H9 (cell line): ENCODE measurements around the gene BIN1. TPM values are rescaled to one million over a fixed set of nuclear protein-coding genes. Genes with fewer than 3 reads are reported as not detected.
A peak's percentile ranks its signal among the peaks of the same experiment; 100 is the strongest.

Experiments
- DNase-seq: peaks from one replicate; pipeline ENCODE4 v3.0.0-alpha.2; 2017
- H2AFZ ChIP-seq: one replicate; pipeline ENCODE4 v1.6.1; 2013; ENCODE audit warnings: mild to moderate bottlenecking, low read length, control low read depth, moderate library complexity
- H2AK5ac ChIP-seq: 2 replicates; pipeline ENCODE4 v1.6.1; 2013; ENCODE audit warnings: low read length, control low read depth, mixed read lengths; ENCODE audit not compliant: insufficient read length
- H2BK120ac ChIP-seq: one replicate; pipeline ENCODE4 v1.6.1; 2013; ENCODE audit warnings: low read depth, mild to moderate bottlenecking, low read length, control low read depth, inconsistent platforms; ENCODE audit not compliant: poor library complexity, severe bottlenecking
- H2BK12ac ChIP-seq: 2 replicates; pipeline ENCODE4 v1.6.1; 2013; ENCODE audit warnings: low read length, control low read depth, mixed read lengths, low read depth; ENCODE audit not compliant: insufficient read length
- H2BK15ac ChIP-seq: 2 replicates; pipeline ENCODE4 v1.6.1; 2013; ENCODE audit warnings: low read depth, low read length, control low read depth
- H2BK20ac ChIP-seq: one replicate; pipeline ENCODE4 v1.6.1; 2013; ENCODE audit warnings: low read depth, mild to moderate bottlenecking, low read length, control low read depth, inconsistent platforms; ENCODE audit not compliant: poor library complexity, severe bottlenecking
- H2BK5ac ChIP-seq: 2 replicates; pipeline ENCODE4 v1.6.1; 2013; ENCODE audit warnings: low read length, control low read depth, mixed read lengths; ENCODE audit not compliant: insufficient read length
- H3K14ac ChIP-seq: 2 replicates; pipeline ENCODE4 v1.6.1; 2013; ENCODE audit warnings: low read length, control low read depth; ENCODE audit not compliant: insufficient read depth
- H3K18ac ChIP-seq: 2 replicates; pipeline ENCODE4 v1.6.1; 2013; ENCODE audit warnings: low read depth, mild to moderate bottlenecking, mixed read lengths, low read length, control low read depth; ENCODE audit not compliant: insufficient read length
- H3K23ac ChIP-seq: 2 replicates; pipeline ENCODE4 v1.6.1; 2013; ENCODE audit warnings: low read length, control low read depth, mixed read lengths, low read depth; ENCODE audit not compliant: insufficient read length
- H3K23me2 ChIP-seq: 2 replicates; pipeline ENCODE4 v1.6.1; 2013; ENCODE audit warnings: low read depth, mild to moderate bottlenecking, mixed read lengths, low read length, control low read depth; ENCODE audit not compliant: insufficient read length, poor library complexity, severe bottlenecking
- H3K27ac ChIP-seq: 2 replicates; pipeline ENCODE4 v1.5.1; 2013; ENCODE audit warnings: low read length, control low read depth, mixed read lengths, low read depth; ENCODE audit not compliant: insufficient read length
- H3K27me3 ChIP-seq: 2 replicates; pipeline ENCODE4 v1.6.1; 2013; ENCODE audit warnings: low read length, control low read depth, inconsistent platforms; ENCODE audit not compliant: insufficient read depth
- H3K4ac ChIP-seq: 2 replicates; pipeline ENCODE4 v1.6.1; 2013; ENCODE audit warnings: low read depth, mild to moderate bottlenecking, control low read depth, inconsistent platforms, low read length, moderate library complexity
- H3K4me1 ChIP-seq: 2 replicates; pipeline ENCODE4 v1.6.1; 2013; ENCODE audit warnings: low read length, control low read depth, inconsistent platforms; ENCODE audit not compliant: insufficient read depth
- H3K4me2 ChIP-seq: 2 replicates; pipeline ENCODE4 v1.6.1; 2013; ENCODE audit warnings: low read length, control low read depth, mixed read lengths; ENCODE audit not compliant: insufficient read length, insufficient read depth
- H3K56ac ChIP-seq: 2 replicates; pipeline ENCODE4 v1.6.1; 2013; ENCODE audit warnings: low read depth, mild to moderate bottlenecking, mixed read lengths, low read length, control low read depth; ENCODE audit not compliant: insufficient read length
- H3K79me1 ChIP-seq: 2 replicates; pipeline ENCODE4 v1.6.1; 2013; ENCODE audit warnings: low read depth, mild to moderate bottlenecking, moderate library complexity, low read length, control low read depth, inconsistent platforms; ENCODE audit not compliant: insufficient read depth, poor library complexity, severe bottlenecking
- H3K79me2 ChIP-seq: 2 replicates; pipeline ENCODE4 v1.6.1; 2013; ENCODE audit warnings: low read length, control low read depth, inconsistent platforms; ENCODE audit not compliant: insufficient read depth
- H3K9ac ChIP-seq: 2 replicates; pipeline ENCODE4 v1.6.1; 2013; ENCODE audit warnings: low read length, control low read depth, mixed read lengths; ENCODE audit not compliant: insufficient read length; ENCODE audit errors: extremely low read depth
- H3K9me3 ChIP-seq: one replicate; pipeline ENCODE4 v1.6.1; 2013; ENCODE audit warnings: low read depth, low read length, inconsistent platforms; ENCODE audit not compliant: control insufficient read depth
- H3T11ph ChIP-seq: one replicate; pipeline ENCODE4 v1.6.1; 2013; ENCODE audit warnings: mild to moderate bottlenecking, low read length, control low read depth, inconsistent platforms
- H4K20me1 ChIP-seq: one replicate; pipeline ENCODE4 v1.6.1; 2013; ENCODE audit not compliant: control insufficient read depth, insufficient read length, insufficient read depth
- H4K5ac ChIP-seq: 2 replicates; pipeline ENCODE4 v1.6.1; 2013; ENCODE audit warnings: low read depth, mild to moderate bottlenecking, mixed read lengths, low read length, control low read depth; ENCODE audit not compliant: insufficient read length
- H4K8ac ChIP-seq: replicated peaks from 2 replicates; pipeline ENCODE4 v1.6.1; 2013; ENCODE audit warnings: low read length, control low read depth, mixed read lengths, low read depth; ENCODE audit not compliant: insufficient read length
- H4K91ac ChIP-seq: 2 replicates; pipeline ENCODE4 v1.6.1; 2013; ENCODE audit warnings: low read depth, mild to moderate bottlenecking, moderate library complexity, mixed read lengths, low read length, control low read depth; ENCODE audit not compliant: insufficient read length
- H3K27ac Mint-ChIP-seq, 3 experiments: 2 replicates in 2 of 3; 3 replicates in 1 of 3; pipeline ENCODE4 v1.8.0; 2020 to 2021; ENCODE audit warnings: mixed read lengths in 3 of 3, mild to moderate bottlenecking in 1 of 3, moderate library complexity in 1 of 3
- H3K27me3 Mint-ChIP-seq: 2 replicates; pipeline ENCODE4 v1.8.0; 2021; ENCODE audit warnings: low read depth, mild to moderate bottlenecking, moderate library complexity, mixed read lengths
- H3K36me3 Mint-ChIP-seq, 3 experiments: 2 replicates in 2 of 3; 3 replicates in 1 of 3; pipeline ENCODE4 v1.8.0; 2020 to 2021; ENCODE audit warnings: low read depth in 3 of 3, mixed read lengths in 3 of 3; ENCODE audit not compliant: insufficient read depth in 1 of 3
- H3K4me1 Mint-ChIP-seq, 2 experiments: 2 replicates each; pipeline ENCODE4 v1.8.0; 2020; ENCODE audit warnings: mixed read lengths in 2 of 2
- H3K4me3 Mint-ChIP-seq, 2 experiments: 2 replicates in 1 of 2; 3 replicates in 1 of 2; pipeline ENCODE4 v1.8.0; 2020 to 2021; ENCODE audit warnings: mild to moderate bottlenecking in 2 of 2, mixed read lengths in 2 of 2, moderate library complexity in 1 of 2
- H3K9me3 Mint-ChIP-seq, 2 experiments: 2 replicates in 1 of 2; 3 replicates in 1 of 2; pipeline ENCODE4 v1.8.0; 2020; ENCODE audit warnings: mild to moderate bottlenecking in 2 of 2, mixed read lengths in 2 of 2, moderate library complexity in 1 of 2
- WGBS: extraction: QIAGEN DNeasy Blood & Tissue Kit; methylation state at CpG from one replicate; pipeline ENCODE4 v1.1.7; 2013; ENCODE audit warnings: missing lambda C conversion rate, low lambda C conversion rate, mixed read lengths; ENCODE audit not compliant: insufficient read length; ENCODE audit errors: extremely low coverage; 5-methylcytosine and 5-hydroxymethylcytosine counted together
- long read RNA-seq: library from polyadenylated mRNA; unstranded; transcript quantifications from one replicate; pipeline ENCODE4 v2.0.0, GENCODE V29; 2020
- total RNA-seq: library from RNA; stranded (reverse); gene quantifications from 2 replicates; pipeline ENCODE4 v1.2.1, GENCODE V29; 2021
- TF ChIP-seq, protein P1 (sequence below): fragments of 200-600 bp; sonication (generic); conservative IDR thresholded peaks from 3 replicates; pipeline ENCODE4 v1.8.0; 2021; ENCODE audit warnings: antibody characterized with exemption, mild to moderate bottlenecking

Gene BIN1, protein sequence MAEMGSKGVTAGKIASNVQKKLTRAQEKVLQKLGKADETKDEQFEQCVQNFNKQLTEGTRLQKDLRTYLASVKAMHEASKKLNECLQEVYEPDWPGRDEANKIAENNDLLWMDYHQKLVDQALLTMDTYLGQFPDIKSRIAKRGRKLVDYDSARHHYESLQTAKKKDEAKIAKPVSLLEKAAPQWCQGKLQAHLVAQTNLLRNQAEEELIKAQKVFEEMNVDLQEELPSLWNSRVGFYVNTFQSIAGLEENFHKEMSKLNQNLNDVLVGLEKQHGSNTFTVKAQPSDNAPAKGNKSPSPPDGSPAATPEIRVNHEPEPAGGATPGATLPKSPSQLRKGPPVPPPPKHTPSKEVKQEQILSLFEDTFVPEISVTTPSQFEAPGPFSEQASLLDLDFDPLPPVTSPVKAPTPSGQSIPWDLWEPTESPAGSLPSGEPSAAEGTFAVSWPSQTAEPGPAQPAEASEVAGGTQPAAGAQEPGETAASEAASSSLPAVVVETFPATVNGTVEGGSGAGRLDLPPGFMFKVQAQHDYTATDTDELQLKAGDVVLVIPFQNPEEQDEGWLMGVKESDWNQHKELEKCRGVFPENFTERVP
- 30.0 and 32.0 TPM in 2 replicates for total RNA-seq
- long read RNA-seq, full-length matches to known transcripts = 48 of 96 reads
- long read RNA-seq, partial matches to known transcripts = 5 of 96 reads
- long read RNA-seq, other reads (novel, unspliced or antisense) = 43 of 96 reads

GRCh38 chr2:127106991-127107621, at the start of gene BIN1:
BIN1 (minus strand) TSS chr2:127107154; CDS start chr2:127106943, 211 bp downstream.
- no peak within 1 kb of the TSS for H2BK12ac ChIP-seq
- no peak within 1 kb of the TSS; the same call in 1 of the 2 replicates for H3K14ac ChIP-seq
- no peak within 1 kb of the TSS for H4K5ac ChIP-seq
- no peak within 1 kb of the TSS for H3T11ph ChIP-seq
- H2BK15ac ChIP-seq = no peak within 1 kb of the TSS
- no peak within 1 kb of the TSS for H3K18ac ChIP-seq
- peaks cover 4% of the 10 kb centered on the region; the same call in 1 of the 2 replicates for H3K4me1 ChIP-seq
- peaks cover 17% of the 10 kb centered on the region for H3K23me2 ChIP-seq
- Mint-ChIP-seq H3K9me3 (no peaks in the 10 kb centered on the region; a peak in 1 of 5 replicates), H3K4me1 (peaks cover 24 to 26% of the 10 kb centered on the region in 2 experiments), H3K27ac (no peak within 1 kb of the TSS), H3K36me3 (peaks cover 0 to 3% (median 0%) of the 10 kb centered on the region in 3 experiments; a peak in 1 of 7 replicates), H3K27me3 (peaks cover 16% of the 10 kb centered on the region), H3K4me3 (peak within 1 kb of the TSS; percentile 69 to 87)
- no peaks in the 10 kb centered on the region for H4K20me1 ChIP-seq
- H3K56ac ChIP-seq = no peak within 1 kb of the TSS
- WGBS = no CpG with 5 or more reads among the region's 77 CpGs
- no peak within 1 kb of the TSS for H4K91ac ChIP-seq
- H2AK5ac ChIP-seq = no peak within 1 kb of the TSS
- no peak within 1 kb of the TSS for H2BK20ac ChIP-seq
- no peaks in the 10 kb centered on the region for H3K79me1 ChIP-seq
- no peaks in the 10 kb centered on the region; the same call in 1 of the 2 replicates for H3K79me2 ChIP-seq
- H2AFZ ChIP-seq = no peak within 1 kb of the TSS
- no peak within 1 kb of the TSS for H2BK5ac ChIP-seq
- H3K27ac ChIP-seq = no peak within 1 kb of the TSS
- H3K4me2 ChIP-seq = peak within 1 kb of the TSS; percentile 71
- DNase-seq = peak; percentile 92
- no peaks in the 10 kb centered on the region for H3K9me3 ChIP-seq
- no peak within 1 kb of the TSS for H3K23ac ChIP-seq
- H4K8ac ChIP-seq = no peak within 1 kb of the TSS
- H3K4ac ChIP-seq = no peak within 1 kb of the TSS
- no peaks in the 10 kb centered on the region for H3K27me3 ChIP-seq
- no peak within 1 kb of the TSS for H2BK120ac ChIP-seq
- TF ChIP-seq, protein P1, sequence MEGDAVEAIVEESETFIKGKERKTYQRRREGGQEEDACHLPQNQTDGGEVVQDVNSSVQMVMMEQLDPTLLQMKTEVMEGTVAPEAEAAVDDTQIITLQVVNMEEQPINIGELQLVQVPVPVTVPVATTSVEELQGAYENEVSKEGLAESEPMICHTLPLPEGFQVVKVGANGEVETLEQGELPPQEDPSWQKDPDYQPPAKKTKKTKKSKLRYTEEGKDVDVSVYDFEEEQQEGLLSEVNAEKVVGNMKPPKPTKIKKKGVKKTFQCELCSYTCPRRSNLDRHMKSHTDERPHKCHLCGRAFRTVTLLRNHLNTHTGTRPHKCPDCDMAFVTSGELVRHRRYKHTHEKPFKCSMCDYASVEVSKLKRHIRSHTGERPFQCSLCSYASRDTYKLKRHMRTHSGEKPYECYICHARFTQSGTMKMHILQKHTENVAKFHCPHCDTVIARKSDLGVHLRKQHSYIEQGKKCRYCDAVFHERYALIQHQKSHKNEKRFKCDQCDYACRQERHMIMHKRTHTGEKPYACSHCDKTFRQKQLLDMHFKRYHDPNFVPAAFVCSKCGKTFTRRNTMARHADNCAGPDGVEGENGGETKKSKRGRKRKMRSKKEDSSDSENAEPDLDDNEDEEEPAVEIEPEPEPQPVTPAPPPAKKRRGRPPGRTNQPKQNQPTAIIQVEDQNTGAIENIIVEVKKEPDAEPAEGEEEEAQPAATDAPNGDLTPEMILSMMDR = no peak
- H3K9ac ChIP-seq = no peak within 1 kb of the TSS
